NB4 (cell line): ENCODE data around the gene SMCO1.
"Not testable (repeated sequence)": the region's sequence is repeated elsewhere in the genome, so short reads cannot be mapped to it uniquely, and the experiment has no call there.

Experiments used
- DNase-seq: peaks from one replicate; pipeline ENCODE4 v3.0.0; 2010; ENCODE audit warnings: low read depth
- H3K4me3 ChIP-seq: one replicate; pipeline ENCODE4 v1.5.1; 2011; ENCODE audit warnings: mild to moderate bottlenecking, low read depth, low read length, moderate library complexity
- MYC ChIP-seq: IDR thresholded peaks from 2 replicates; pipeline ENCODE4 v1.6.1; 2011; ENCODE audit warnings: low read depth, low read length
- POLR2A ChIP-seq: IDR thresholded peaks from 2 replicates; pipeline ENCODE4 v1.6.1; 2011; ENCODE audit warnings: mild to moderate bottlenecking; ENCODE audit not compliant: insufficient read length; ENCODE audit errors: extremely low read depth
- TF ChIP-seq, protein P1 (sequence below): IDR thresholded peaks from one replicate; pipeline ENCODE4 v1.5.1; 2012; ENCODE audit warnings: low read depth, low read length
- TF ChIP-seq, protein P2 (sequence below): IDR thresholded peaks from 2 replicates; pipeline ENCODE4 v1.6.1; 2011; ENCODE audit warnings: low read depth, low read length

Gene SMCO1

DNA sequence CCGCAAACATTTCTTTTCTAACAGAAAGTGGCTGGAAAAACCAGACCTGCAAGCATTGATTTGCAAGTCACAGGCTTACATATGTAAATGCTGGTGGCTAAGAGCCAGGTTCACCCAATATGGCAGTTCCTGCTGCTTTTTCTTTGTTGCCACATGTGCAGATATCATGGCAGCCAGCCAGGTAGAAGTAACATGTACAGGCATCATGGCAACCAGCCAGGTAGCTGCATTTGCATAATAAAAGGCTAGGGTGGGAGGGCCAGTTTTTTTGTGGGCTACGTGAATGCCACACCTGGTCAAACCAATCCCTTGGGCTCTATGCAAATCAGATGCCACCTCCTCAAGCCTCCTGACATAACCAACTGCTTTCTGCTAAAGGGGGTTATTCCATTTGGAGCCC, 2.8 kb upstream of the SMCO1 start:
- DNase-seq = no peak

DNA sequence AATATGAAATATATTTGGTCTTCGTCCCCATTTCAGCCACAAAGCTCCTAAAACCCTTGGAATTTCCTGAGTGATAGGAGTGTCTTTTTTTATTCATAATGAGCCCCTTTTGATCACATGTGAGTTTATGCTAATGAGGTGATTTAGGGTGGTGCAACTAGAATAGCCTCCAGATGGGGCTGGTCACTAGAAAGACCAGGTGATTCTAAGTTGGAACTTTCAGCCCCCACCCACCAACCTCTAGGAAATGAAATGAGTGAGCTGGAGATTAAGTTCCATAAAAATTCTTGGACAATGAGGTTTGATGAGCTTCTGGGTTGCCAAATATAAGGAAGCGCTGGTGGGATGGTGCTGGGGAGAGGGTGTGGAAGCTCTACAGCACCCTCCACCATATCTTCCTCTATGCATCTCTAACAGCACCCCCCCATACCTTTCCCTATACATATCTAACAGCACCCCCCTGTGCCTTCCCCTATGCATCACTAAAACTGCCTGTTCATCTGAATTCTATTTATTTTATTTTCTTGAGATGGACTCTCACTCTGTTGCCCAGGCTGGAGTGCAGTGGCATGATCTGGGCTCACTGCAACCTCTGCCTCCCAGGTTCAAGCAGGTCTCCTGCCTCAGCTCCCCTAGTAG, 2.1 kb upstream of the SMCO1 start:
- DNase-seq = no peak
- H3K4me3 ChIP-seq = no peak overlapping the region

More for the DNA sequence above, 2.8 kb upstream of the SMCO1 start:
- TF ChIP-seq, protein P1, sequence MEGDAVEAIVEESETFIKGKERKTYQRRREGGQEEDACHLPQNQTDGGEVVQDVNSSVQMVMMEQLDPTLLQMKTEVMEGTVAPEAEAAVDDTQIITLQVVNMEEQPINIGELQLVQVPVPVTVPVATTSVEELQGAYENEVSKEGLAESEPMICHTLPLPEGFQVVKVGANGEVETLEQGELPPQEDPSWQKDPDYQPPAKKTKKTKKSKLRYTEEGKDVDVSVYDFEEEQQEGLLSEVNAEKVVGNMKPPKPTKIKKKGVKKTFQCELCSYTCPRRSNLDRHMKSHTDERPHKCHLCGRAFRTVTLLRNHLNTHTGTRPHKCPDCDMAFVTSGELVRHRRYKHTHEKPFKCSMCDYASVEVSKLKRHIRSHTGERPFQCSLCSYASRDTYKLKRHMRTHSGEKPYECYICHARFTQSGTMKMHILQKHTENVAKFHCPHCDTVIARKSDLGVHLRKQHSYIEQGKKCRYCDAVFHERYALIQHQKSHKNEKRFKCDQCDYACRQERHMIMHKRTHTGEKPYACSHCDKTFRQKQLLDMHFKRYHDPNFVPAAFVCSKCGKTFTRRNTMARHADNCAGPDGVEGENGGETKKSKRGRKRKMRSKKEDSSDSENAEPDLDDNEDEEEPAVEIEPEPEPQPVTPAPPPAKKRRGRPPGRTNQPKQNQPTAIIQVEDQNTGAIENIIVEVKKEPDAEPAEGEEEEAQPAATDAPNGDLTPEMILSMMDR = no peak
- TF ChIP-seq, protein P2, sequence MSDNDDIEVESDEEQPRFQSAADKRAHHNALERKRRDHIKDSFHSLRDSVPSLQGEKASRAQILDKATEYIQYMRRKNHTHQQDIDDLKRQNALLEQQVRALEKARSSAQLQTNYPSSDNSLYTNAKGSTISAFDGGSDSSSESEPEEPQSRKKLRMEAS = no peak
- no peak for TF ChIP-seq MYC
- TF ChIP-seq POLR2A = no peak
- no peak overlapping the region for H3K4me3 ChIP-seq

DNA sequence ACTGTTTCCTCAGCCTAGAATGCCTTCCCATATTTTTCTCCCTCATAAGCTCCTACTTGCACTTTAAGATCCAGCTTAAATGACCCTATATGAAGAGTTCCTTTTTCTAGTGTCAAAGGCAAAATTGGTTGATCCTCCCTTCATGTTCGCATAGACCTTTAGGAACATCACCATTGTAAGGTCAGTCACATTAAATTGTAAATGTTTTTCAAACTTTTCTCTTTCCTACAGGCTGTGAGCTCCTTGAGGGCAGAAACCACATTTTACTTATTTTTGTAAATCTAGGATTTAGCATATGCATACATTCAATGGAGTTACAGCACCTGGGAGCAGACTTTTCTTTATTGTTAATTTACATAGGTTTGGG, 813 bp downstream of the SMCO1 start:
- TF ChIP-seq, protein P2 = no peak
- TF ChIP-seq POLR2A (no peak), MYC (no peak)
- TF ChIP-seq, protein P1 = no peak
- no peak overlapping the region for H3K4me3 ChIP-seq
- no peak for DNase-seq

More for the DNA sequence above, 2.1 kb upstream of the SMCO1 start:
- TF ChIP-seq, protein P1 = no peak
- TF ChIP-seq, protein P2 = no peak
- no peak for TF ChIP-seq MYC
- no peak for TF ChIP-seq POLR2A

DNA sequence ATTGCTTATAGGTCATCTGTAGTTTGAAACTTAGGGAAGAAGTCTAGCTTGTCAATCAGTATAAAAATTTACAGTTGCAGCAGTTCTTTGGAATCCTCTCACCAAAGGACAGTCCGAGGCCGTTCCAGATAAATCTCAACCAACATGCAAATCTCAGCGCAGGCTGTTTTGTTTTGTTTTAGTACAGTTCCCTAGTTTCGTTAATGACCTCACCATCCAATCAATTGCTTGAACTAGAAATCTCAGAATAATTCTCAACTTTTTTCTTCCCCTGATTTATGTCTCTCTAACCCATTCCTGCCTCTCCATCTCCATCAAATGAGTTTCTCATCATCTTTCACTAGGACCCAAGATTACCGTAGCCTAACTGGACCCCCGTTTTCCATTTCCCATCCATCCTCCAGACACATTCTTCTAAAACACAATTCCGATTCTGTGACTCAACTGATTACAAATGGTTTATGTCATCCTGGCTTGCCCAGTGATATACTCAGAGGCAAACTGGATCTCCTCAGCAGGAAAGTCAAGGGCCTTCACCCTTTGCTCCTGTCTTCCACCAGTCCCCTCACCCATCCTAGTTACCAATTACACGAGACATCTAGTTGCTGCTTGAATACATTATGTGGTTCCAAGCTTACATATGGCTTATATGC, 1.3 kb downstream of the SMCO1 start:
- DNase-seq = no peak
- TF ChIP-seq, protein P2 = no peak
- TF ChIP-seq MYC (no peak), POLR2A (no peak)
- TF ChIP-seq, protein P1 = no peak
- H3K4me3 ChIP-seq = no peak overlapping the region

DNA sequence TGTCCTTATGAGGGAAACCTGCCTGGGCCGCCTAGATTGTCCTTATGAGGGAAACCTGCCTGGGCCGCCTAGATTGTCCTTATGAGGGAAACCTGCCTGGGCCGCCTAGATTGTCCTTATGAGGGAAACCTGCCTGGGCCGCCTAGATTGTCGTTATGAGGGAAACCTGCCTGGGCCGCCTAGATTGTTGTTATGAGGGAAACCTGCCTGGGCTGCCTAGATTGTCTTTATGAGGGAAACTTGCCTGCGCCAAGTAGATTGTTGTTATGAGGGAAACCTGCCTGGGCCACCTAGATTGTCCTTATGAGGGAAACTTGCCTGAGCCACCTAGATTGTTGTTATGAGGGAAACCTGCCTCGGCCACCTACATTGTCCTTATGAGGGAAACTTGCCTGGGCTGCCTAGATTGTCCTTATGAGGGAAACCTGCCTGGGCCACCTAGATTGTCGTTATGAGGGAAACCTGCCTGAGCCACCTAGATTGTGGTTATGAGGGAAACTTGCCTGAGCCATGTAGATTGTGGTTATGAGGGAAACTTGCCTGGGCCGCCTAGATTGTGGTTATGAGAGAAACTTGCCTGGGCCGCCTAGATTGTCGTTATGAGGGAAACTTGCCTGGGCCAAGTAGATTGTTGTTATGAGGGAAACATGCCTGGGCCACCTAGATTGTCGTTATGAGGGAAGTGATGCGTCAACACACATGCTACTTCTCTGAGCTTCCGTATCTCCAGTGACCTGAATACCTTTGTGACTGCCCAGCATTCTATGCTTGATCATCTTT, 3.3 kb downstream of the SMCO1 start:
- H3K4me3 ChIP-seq, DNase-seq: not testable (repeated sequence)

DNA sequence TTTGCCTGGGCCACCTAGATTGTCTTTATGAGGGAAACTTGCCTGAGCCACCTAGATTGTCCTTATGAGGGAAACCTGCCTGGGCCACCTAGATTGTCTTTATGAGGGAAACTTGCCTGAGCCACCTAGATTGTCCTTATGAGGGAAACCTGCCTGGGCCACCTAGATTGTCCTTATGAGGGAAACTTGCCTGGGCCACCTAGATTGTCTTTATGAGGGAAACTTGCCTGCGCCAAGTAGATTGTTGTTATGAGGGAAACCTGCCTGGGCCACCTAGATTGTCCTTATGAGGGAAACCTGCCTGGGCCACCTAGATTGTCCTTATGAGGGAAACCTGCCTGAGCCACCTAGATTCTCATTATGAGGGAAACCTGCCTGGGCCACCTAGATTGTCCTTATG, 4.0 kb downstream of the SMCO1 start:
- not testable (repeated sequence) for H3K4me3 ChIP-seq, DNase-seq
